HepG2 (cell line): ENCODE results near the gene GFOD1. TPM values are rescaled to one million over a fixed set of nuclear protein-coding genes. Genes with fewer than 3 reads are reported as not detected.

Source experiments
- ATAC-seq: fragments of 200-7000 bp; cut with Tn5 transposase; 3 replicates; pipeline ENCODE4 v1.9.1; 2020; ENCODE audit warnings: mild to moderate bottlenecking, moderate library complexity
- BruUV-seq: library from RNA; stranded (reverse); fragments of 400-500 nt; replicated peaks from 2 replicates; lab custom pipeline; 2021; lab: Mats Ljungman, UMichigan
- CTCF ChIA-PET: fragments of 300-600 bp; formaldehyde crosslinking; extraction: SDS; loops from one replicate; lab custom pipeline; 2021; ENCODE audit warnings: low total read pairs, inconsistent platforms, low intra/inter-chr PET ratio; lab: Yijun Ruan, JAX
- POLR2A ChIA-PET: fragments of 350-600 bp; sonication (Branson Sonifier 250); formaldehyde crosslinking; loops from one replicate; lab custom pipeline; 2020; ENCODE audit warnings: antibody characterized with exemption, inconsistent platforms; lab: Yijun Ruan, JAX
- DNase-seq: peaks from one replicate; pipeline ENCODE4 v3.0.0-alpha.2; 2015; ENCODE audit warnings: low spot score
- FAIRE-seq: peaks from 3 replicates; lab custom pipeline; 2011; peaks lifted over from hg19 to GRCh38; lab: Jason Lieb, UNC
- H2AFZ ChIP-seq: one replicate; pipeline ENCODE4 v1.6.1; 2011; ENCODE audit warnings: low read length, inconsistent platforms
- H3K27ac ChIP-seq: fragments of 300-600 bp; 3 replicates; pipeline ENCODE4 v1.8.0; 2011; ENCODE audit warnings: mixed run types, mild to moderate bottlenecking, mixed read lengths, low read length, inconsistent platforms; ENCODE audit not compliant: insufficient read depth; ENCODE audit errors: extremely low read length
- H3K27me3 ChIP-seq, 2 experiments: fragments of 200-600 bp in 1 of 2; 2 replicates in 1 of 2; 3 replicates in 1 of 2; pipeline versions ENCODE4 v1.6.0 to v1.8.0; 2011; ENCODE audit warnings: low read length in 2 of 2, mild to moderate bottlenecking in 2 of 2, moderate library complexity in 2 of 2, inconsistent platforms in 1 of 2; ENCODE audit not compliant: insufficient read depth in 2 of 2, control insufficient read depth in 1 of 2
- H3K36me3 ChIP-seq, 2 experiments: fragments of 200-600 bp in 1 of 2; replicated peaks in 1 of 2; 2 replicates in 1 of 2; 3 replicates in 1 of 2; pipeline versions ENCODE4 v1.5.1 to v1.8.0; 2011; ENCODE audit warnings: low read length in 2 of 2, inconsistent platforms in 1 of 2; ENCODE audit not compliant: insufficient read depth in 2 of 2, control insufficient read depth in 1 of 2
- H3K4me1 ChIP-seq: 2 replicates; pipeline ENCODE4 v1.5.1; 2012; ENCODE audit warnings: low read length, inconsistent platforms; ENCODE audit not compliant: insufficient read depth
- H3K4me2 ChIP-seq: 2 replicates; pipeline ENCODE4 v1.6.0; 2011; ENCODE audit warnings: low read depth, low read length, inconsistent platforms
- H3K4me3 ChIP-seq, 3 experiments: fragments of 200-600 bp in 1 of 3; sonication (generic), shearing (Covaris generic) in 1 of 3; replicated peaks in 1 of 3; 2 replicates each; pipeline ENCODE4 v1.5.1; 2011 to 2016; ENCODE audit warnings: low read length in 3 of 3, inconsistent platforms in 2 of 3, low read depth in 2 of 3, mild to moderate bottlenecking in 2 of 3, control low read depth in 1 of 3, mixed read lengths in 1 of 3; ENCODE audit not compliant: insufficient read depth in 1 of 3
- H3K79me2 ChIP-seq: one replicate; pipeline ENCODE4 v1.6.1; 2011; ENCODE audit warnings: low read length, inconsistent platforms; ENCODE audit not compliant: insufficient read depth
- H3K9ac ChIP-seq: 2 replicates; pipeline ENCODE4 v1.6.0; 2011; ENCODE audit warnings: mild to moderate bottlenecking, low read depth, low read length, inconsistent platforms; ENCODE audit not compliant: insufficient read depth
- H3K9me3 ChIP-seq: 2 replicates; pipeline ENCODE4 v1.5.1; 2012; ENCODE audit warnings: mild to moderate bottlenecking, low read length
- H4K20me1 ChIP-seq: 2 replicates; pipeline ENCODE4 v1.6.0; 2011; ENCODE audit warnings: inconsistent platforms, mild to moderate bottlenecking, low read length, moderate library complexity; ENCODE audit not compliant: insufficient read depth
- DBP ChIP-seq: sonication (generic); formaldehyde crosslinking; IDR thresholded peaks from 2 replicates; pipeline ENCODE4 v1.4.0; 2020; ENCODE audit warnings: missing genetic modification reagents; ENCODE audit errors: not compliant biosample characterization
- DRAP1 ChIP-seq: IDR thresholded peaks from 2 replicates; pipeline ENCODE4 v1.6.1; 2016; ENCODE audit warnings: missing genetic modification reagents, missing compliant biosample characterization
- IKZF1 ChIP-seq: fragments of 450-650 bp; IDR thresholded peaks from 2 replicates; pipeline ENCODE4 v1.7.1; 2016
- MTA1 ChIP-seq: sonication (generic); formaldehyde crosslinking; IDR thresholded peaks from 2 replicates; pipeline ENCODE4 v1.4.0; 2020; ENCODE audit warnings: missing genetic modification reagents, mild to moderate bottlenecking, borderline replicate concordance
- NPAS2 ChIP-seq: sonication (generic); formaldehyde crosslinking; IDR thresholded peaks from 2 replicates; pipeline ENCODE4 v1.8.0; 2022; ENCODE audit warnings: mild to moderate bottlenecking, missing genetic modification reagents, borderline replicate concordance
- NR1H2 ChIP-seq: sonication (generic); formaldehyde crosslinking; IDR thresholded peaks from 2 replicates; pipeline ENCODE4 v1.8.1; 2022; ENCODE audit warnings: low read depth, missing genetic modification reagents, borderline replicate concordance
- PAF1 ChIP-seq: IDR thresholded peaks from 2 replicates; pipeline ENCODE4 v1.6.1; 2016; ENCODE audit warnings: missing genetic modification reagents, missing compliant biosample characterization
- ZBTB10 ChIP-seq: sonication (generic); formaldehyde crosslinking; IDR thresholded peaks from 2 replicates; pipeline ENCODE4 v1.4.0; 2020; ENCODE audit warnings: missing genetic modification reagents, borderline replicate concordance
- ZC3H4 ChIP-seq: sonication (generic); formaldehyde crosslinking; IDR thresholded peaks from 2 replicates; pipeline ENCODE4 v1.4.0; 2020; ENCODE audit warnings: missing genetic modification reagents, borderline replicate concordance
- ZNF124 ChIP-seq: sonication (generic); formaldehyde crosslinking; IDR thresholded peaks from 2 replicates; pipeline ENCODE4 v1.4.0; 2020; ENCODE audit warnings: missing genetic modification reagents
- ZSCAN22 ChIP-seq: sonication (generic); formaldehyde crosslinking; IDR thresholded peaks from 2 replicates; pipeline ENCODE4 v1.4.0; 2020; ENCODE audit warnings: mild to moderate bottlenecking, missing genetic modification reagents
- WGBS: methylation state at CpG from one replicate; pipeline ENCODE4 v1.1.6; 2017; ENCODE audit warnings: low lambda C conversion rate; 5-methylcytosine and 5-hydroxymethylcytosine counted together
- in situ Hi-C: cut with HindIII; loops from 2 replicates; pipeline ENCODE4 v1.10.0; 2017; ENCODE audit warnings: low pct_unique_long_range_greater_than_20kb; ENCODE audit not compliant: extremely low pct_ligation_motif_present
- intact Hi-C: fragments of 100-400 bp; cut with micrococcal nuclease; formaldehyde crosslinking; loops from one replicate; pipeline ENCODE4 v1.10.0; 2022; ENCODE audit not compliant: unreplicated experiment
- polyA plus RNA-seq, 8 experiments: library from polyadenylated mRNA; depleted of rRNA in 3 of 8; stranded (reverse) in 7 of 8; unstranded in 1 of 8; fragments of >200 nt; fragmentation: Illumina TruSeq in 4 of 8; extraction: Trizol in 4 of 8; gene quantifications; 2 replicates each; pipeline versions ENCODE4 v1.2.1 to v1.2.3, GENCODE V29; 2011 to 2016; ENCODE audit warnings: low read depth in 4 of 8, missing spikeins in 1 of 8, mixed read lengths in 1 of 8; ENCODE audit not compliant: insufficient read depth in 1 of 8
- total RNA-seq, 5 experiments: library from RNA; depleted of rRNA; stranded (reverse); fragments of >200 nt; fragmentation: Illumina TruSeq; extraction: Trizol; gene quantifications; 2 replicates each; pipeline ENCODE4 v1.2.3, GENCODE V29; 2016; ENCODE audit warnings: low read depth in 1 of 5
- TF ChIP-seq, protein P1 (sequence below): sonication (generic); formaldehyde crosslinking; IDR thresholded peaks from 2 replicates; pipeline ENCODE4 v1.5.1; 2020; ENCODE audit warnings: missing genetic modification reagents, mild to moderate bottlenecking, borderline replicate concordance

GFOD1 gene
- total and polyA plus RNA-seq, 2 of the 13 experiments (the other 11 are each of a cell fraction or from before 2014, with no cell fraction given): 1.9 to 6.4 TPM

GRCh38 chr6:13438126-13438525, 49.3 kb downstream of the GFOD1 start:
- in situ Hi-C loops: no loop called here

More at GRCh38 chr6:13438126-13438525, 49.3 kb downstream of the GFOD1 start:
- H3K4me1 ChIP-seq: peaks cover 25% of the 10 kb centered on the region
- no peaks in the 10 kb centered on the region for H3K36me3 ChIP-seq
- no peak for FAIRE-seq
- H3K79me2 ChIP-seq: no peaks in the 10 kb centered on the region
- no peak overlapping the region for H3K9ac ChIP-seq
- 90% methylated on average over 1 of the region's 1 CpG for WGBS
- no peak for DNase-seq
- no TSS peak for BruUV-seq
- no peak overlapping the region for H3K27ac ChIP-seq
- CTCF ChIA-PET: no interaction called here
- no peak overlapping the region for H3K4me2 ChIP-seq
- no peak for TF ChIP-seq ZNF124 (CRISPR knock-in tag)
- TF ChIP-seq, protein P1, sequence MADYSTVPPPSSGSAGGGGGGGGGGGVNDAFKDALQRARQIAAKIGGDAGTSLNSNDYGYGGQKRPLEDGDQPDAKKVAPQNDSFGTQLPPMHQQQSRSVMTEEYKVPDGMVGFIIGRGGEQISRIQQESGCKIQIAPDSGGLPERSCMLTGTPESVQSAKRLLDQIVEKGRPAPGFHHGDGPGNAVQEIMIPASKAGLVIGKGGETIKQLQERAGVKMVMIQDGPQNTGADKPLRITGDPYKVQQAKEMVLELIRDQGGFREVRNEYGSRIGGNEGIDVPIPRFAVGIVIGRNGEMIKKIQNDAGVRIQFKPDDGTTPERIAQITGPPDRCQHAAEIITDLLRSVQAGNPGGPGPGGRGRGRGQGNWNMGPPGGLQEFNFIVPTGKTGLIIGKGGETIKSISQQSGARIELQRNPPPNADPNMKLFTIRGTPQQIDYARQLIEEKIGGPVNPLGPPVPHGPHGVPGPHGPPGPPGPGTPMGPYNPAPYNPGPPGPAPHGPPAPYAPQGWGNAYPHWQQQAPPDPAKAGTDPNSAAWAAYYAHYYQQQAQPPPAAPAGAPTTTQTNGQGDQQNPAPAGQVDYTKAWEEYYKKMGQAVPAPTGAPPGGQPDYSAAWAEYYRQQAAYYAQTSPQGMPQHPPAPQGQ (CRISPR knock-in tag): no peak
- TF ChIP-seq DRAP1 (CRISPR knock-in tag): no peak
- no peak for TF ChIP-seq ZBTB10 (CRISPR knock-in tag)
- TF ChIP-seq ZSCAN22 (CRISPR knock-in tag): no peak
- TF ChIP-seq NR1H2 (CRISPR knock-in tag): no peak
- no peak for TF ChIP-seq MTA1 (CRISPR knock-in tag)
- no peak for TF ChIP-seq ZC3H4 (CRISPR knock-in tag)
- no peak for TF ChIP-seq DBP
- TF ChIP-seq PAF1 (CRISPR knock-in tag): no peak
- TF ChIP-seq NPAS2 (CRISPR knock-in tag): no peak
- TF ChIP-seq IKZF1: no peak
- H4K20me1 ChIP-seq: no peaks in the 10 kb centered on the region
- intact Hi-C loops: no loop called here
- no peaks in the 10 kb centered on the region for H3K9me3 ChIP-seq
- no peaks in the 10 kb centered on the region for H3K27me3 ChIP-seq
- no peak overlapping the region for H3K4me3 ChIP-seq
- no peak for ATAC-seq
- H2AFZ ChIP-seq: no peak overlapping the region
- POLR2A ChIA-PET: no interaction called here
